Chondrocyte (in vitro differentiated cells): ENCODE data around the gene DERL2. TPM values are rescaled to one million over a fixed set of nuclear protein-coding genes. Genes with fewer than 3 reads are reported as not detected.
"Not testable (repeated sequence)": the region's sequence is repeated elsewhere in the genome, so short reads cannot be mapped to it uniquely, and the experiment has no call there.

Source experiments
- DNase-seq: peaks from one replicate; pipeline ENCODE4 v3.0.0; 2021; ENCODE audit warnings: mixed read lengths, low spot score
- H3K27ac Mint-ChIP-seq: one replicate; pipeline ENCODE4 v1.8.0; 2021; ENCODE audit warnings: mild to moderate bottlenecking, moderate library complexity, mixed read lengths; ENCODE audit not compliant: unreplicated experiment
- H3K27me3 Mint-ChIP-seq: 2 replicates; pipeline ENCODE4 v1.8.0; 2021; ENCODE audit warnings: low read depth, mixed read lengths
- H3K36me3 Mint-ChIP-seq: 2 replicates; pipeline ENCODE4 v1.8.0; 2021; ENCODE audit warnings: low read depth, mixed read lengths
- H3K4me1 Mint-ChIP-seq: 2 replicates; pipeline ENCODE4 v1.8.0; 2021; ENCODE audit warnings: low read depth, mild to moderate bottlenecking, mixed read lengths
- H3K4me3 Mint-ChIP-seq: one replicate; pipeline ENCODE4 v1.8.0; 2021; ENCODE audit warnings: mild to moderate bottlenecking, moderate library complexity, mixed read lengths; ENCODE audit not compliant: unreplicated experiment
- H3K9me3 Mint-ChIP-seq: 2 replicates; pipeline ENCODE4 v1.8.0; 2021; ENCODE audit warnings: low read depth, mixed read lengths
- total RNA-seq: library from RNA; stranded (reverse); gene quantifications from 3 replicates; pipeline ENCODE4 v1.2.1, GENCODE V29; 2021
- TF ChIP-seq, protein P1 (sequence below): fragments of 200-600 bp; sonication (generic); IDR thresholded peaks from 2 replicates; pipeline ENCODE4 v1.5.0; 2021; ENCODE audit warnings: antibody characterized with exemption, mild to moderate bottlenecking, moderate library complexity

Gene DERL2
- total RNA-seq, 1 donor from 2014 or later: 74.9 TPM

DNA sequence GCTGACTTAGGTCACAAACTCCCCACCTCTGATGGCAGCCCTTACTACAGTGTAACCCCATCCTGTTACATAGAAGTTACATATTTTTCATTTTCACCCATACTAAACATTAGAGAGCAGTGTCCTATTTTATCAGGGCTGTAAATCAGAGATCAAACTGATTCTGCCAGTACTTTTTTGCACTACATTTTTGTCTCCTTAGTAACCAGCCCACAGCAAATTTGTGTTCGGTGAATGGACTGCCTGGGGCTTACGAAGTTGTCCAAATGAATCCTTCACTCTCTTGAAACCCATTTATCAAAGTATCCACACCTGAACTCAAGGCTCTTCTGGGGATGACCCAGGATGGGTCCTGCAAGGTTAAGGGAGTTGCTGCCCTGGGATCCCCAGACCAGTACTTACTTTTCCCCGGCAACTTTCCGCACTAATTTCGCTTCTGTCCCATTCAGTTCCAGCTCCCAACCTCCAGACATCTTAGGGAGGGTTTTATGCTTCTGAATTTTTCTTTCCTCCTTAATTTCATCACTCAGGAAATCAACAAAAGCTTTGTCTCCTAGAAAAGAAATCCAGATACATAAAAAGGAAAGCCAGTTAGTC lies 48.2 kb downstream of the DERL2 start:
- peaks cover 30% of the 10 kb centered on the region for H3K4me1 Mint-ChIP-seq
- TF ChIP-seq, protein P1, sequence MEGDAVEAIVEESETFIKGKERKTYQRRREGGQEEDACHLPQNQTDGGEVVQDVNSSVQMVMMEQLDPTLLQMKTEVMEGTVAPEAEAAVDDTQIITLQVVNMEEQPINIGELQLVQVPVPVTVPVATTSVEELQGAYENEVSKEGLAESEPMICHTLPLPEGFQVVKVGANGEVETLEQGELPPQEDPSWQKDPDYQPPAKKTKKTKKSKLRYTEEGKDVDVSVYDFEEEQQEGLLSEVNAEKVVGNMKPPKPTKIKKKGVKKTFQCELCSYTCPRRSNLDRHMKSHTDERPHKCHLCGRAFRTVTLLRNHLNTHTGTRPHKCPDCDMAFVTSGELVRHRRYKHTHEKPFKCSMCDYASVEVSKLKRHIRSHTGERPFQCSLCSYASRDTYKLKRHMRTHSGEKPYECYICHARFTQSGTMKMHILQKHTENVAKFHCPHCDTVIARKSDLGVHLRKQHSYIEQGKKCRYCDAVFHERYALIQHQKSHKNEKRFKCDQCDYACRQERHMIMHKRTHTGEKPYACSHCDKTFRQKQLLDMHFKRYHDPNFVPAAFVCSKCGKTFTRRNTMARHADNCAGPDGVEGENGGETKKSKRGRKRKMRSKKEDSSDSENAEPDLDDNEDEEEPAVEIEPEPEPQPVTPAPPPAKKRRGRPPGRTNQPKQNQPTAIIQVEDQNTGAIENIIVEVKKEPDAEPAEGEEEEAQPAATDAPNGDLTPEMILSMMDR: no peak
- H3K9me3 Mint-ChIP-seq: no peaks in the 10 kb centered on the region
- H3K27ac Mint-ChIP-seq: peak overlapping the region; percentile 82
- H3K27me3 Mint-ChIP-seq: no peaks in the 10 kb centered on the region
- DNase-seq: no peak
- H3K4me3 Mint-ChIP-seq: peak overlapping the region; percentile 78
- H3K36me3 Mint-ChIP-seq: peaks cover 8% of the 10 kb centered on the region

DNA sequence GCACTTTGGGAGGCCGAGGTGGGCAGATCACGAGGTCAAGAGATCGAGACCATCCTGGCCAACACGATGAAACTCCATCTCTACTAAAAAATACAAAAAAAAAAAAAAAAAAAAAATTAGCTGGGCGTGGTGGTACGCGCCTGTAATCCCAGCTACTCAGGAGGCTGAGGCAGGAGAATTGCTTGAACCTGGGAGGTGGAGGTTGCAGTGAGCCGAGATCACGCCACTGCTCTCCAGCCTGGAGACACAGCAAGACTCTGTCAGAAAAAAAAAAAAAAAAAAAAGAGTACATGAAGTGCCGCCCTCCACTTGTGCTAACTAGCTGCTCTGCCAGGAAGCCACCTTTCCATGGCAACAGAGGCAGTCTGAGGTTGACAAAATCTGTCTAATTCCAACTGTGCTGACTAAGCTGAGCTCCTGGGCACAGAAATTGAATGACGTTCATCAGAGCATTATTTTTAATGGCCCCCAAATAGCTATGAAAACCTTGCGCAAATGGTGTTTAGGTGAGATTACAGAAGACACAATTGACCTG lies 50.1 kb downstream of the DERL2 start:
- not testable (repeated sequence) for H3K9me3 Mint-ChIP-seq, H3K4me3 Mint-ChIP-seq, H3K27me3 Mint-ChIP-seq, DNase-seq
- peak overlapping the region; percentile 45 for H3K27ac Mint-ChIP-seq
- H3K4me1 Mint-ChIP-seq: peaks cover 30% of the 10 kb centered on the region
- H3K36me3 Mint-ChIP-seq: peaks cover 16% of the 10 kb centered on the region

DNA sequence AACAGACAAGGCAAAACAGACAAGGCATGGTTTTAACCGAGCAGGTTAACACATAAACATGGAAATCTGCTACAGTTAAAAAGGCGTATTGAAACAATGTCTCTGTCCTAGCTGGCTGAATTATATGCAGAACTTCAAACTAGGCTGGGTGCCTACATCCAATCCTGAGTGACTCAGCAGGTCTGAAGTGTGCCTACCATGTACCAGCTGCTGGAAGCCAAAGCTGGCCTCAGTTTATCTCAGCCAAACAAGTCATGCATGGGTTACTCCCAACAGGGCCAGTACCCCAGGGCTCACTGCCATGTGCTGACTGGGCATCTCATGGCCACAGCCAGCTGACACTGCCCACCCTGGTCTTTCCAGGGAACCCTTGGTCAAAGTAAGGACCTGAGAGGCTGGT lies 51.0 kb downstream of the DERL2 start:
- Mint-ChIP-seq H3K27me3 (no peaks in the 10 kb centered on the region), H3K4me1 (peaks cover 30% of the 10 kb centered on the region), H3K27ac (no peak overlapping the region), H3K36me3 (peaks cover 20% of the 10 kb centered on the region), H3K4me3 (no peak overlapping the region), H3K9me3 (no peaks in the 10 kb centered on the region)
- no peak for DNase-seq
- TF ChIP-seq, protein P1: no peak

DNA sequence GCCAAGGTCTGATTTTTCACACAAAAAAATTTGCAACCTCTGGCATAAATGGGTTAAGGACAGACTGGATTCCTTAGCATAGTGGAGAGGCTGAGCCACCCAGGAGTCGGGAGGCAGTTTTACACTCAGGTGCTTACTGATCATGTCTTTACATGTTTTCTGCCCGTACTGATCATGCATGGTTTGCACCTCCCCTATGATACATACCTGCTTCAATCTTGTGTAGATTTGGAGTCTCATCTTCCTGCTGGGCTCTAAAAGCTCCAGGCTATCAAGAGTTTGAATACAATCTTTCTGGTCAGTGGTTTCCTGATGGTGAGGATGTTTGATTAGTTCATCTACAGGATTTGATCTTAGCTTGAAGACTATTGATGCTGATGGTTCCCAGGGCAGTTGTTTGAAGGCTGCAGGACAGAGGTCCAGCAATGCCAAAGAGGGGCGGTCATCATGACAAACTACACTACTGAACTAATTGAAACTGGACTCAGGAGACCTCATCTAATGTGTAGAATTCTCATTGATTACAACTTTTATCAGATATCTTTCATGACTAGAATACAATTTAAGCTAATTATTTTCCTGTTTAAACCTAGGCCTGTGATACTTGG lies 53.9 kb downstream of the DERL2 start:
- Mint-ChIP-seq H3K4me1 (peaks cover 8% of the 10 kb centered on the region), H3K4me3 (no peak overlapping the region), H3K27me3 (no peaks in the 10 kb centered on the region), H3K36me3 (peaks cover 32% of the 10 kb centered on the region), H3K9me3 (no peaks in the 10 kb centered on the region), H3K27ac (peak overlapping the region; percentile 12)
- no peak for DNase-seq
- TF ChIP-seq, protein P1: no peak

DNA sequence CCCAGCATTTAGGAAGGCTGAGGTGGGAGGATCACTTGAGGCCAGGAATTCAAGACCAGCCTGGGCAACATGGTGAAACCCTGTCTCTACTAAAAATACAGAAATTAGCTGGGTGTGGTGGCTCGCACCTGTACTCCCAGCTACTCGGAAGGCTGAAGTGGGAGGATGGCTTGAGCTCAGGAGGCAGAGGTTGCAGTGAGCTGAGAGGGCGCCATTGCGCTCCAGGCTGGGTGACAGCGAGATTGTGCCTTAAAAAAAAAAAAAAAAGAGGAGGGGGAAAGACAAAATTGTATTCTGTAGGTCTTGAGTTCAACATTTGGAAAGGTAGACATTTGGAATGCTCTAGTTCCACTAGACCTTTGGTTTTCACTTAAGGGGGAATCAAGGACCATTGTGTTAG lies 54.7 kb downstream of the DERL2 start:
- not testable (repeated sequence) for H3K4me3 Mint-ChIP-seq, H3K4me1 Mint-ChIP-seq, H3K27me3 Mint-ChIP-seq, H3K9me3 Mint-ChIP-seq, DNase-seq
- peaks cover 29% of the 10 kb centered on the region for H3K36me3 Mint-ChIP-seq
- peak overlapping the region; percentile 12 for H3K27ac Mint-ChIP-seq

DNA sequence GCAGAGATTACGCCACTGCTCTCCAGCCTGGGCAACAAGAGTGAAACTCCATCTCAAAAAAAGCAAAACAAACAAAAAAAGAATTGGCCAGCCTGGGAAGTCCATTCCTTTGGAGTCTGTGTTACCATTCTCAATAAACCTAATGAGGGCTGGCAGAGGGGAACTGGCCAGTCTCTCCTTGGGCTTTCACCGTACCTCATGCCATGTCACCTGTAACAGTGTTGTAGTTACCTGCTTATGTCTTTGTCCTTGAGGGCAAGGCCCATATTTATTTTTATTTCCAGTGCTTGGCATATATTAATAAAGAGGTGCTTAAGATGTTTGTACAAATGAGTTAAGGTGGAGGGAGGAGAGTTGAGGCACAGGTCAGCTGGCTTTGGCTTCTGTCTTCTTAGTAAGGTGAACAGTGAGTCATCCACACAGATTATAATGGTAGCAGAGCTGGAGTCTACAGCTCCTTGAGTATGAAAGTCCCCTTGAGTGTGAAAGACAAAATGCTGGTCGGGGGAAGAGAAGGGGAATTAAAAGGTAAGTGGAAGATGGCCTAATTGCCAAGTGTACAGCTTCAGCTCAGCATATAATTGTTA lies 55.5 kb downstream of the DERL2 start:
- no peaks in the 10 kb centered on the region for H3K27me3 Mint-ChIP-seq
- H3K4me3 Mint-ChIP-seq: no peak overlapping the region
- no peak for DNase-seq
- peaks cover 34% of the 10 kb centered on the region for H3K36me3 Mint-ChIP-seq
- no peaks in the 10 kb centered on the region for H3K4me1 Mint-ChIP-seq
- no peaks in the 10 kb centered on the region for H3K9me3 Mint-ChIP-seq
- TF ChIP-seq, protein P1: no peak
- no peak overlapping the region for H3K27ac Mint-ChIP-seq
